Hippocampal formation (tissue), 2 donors: Measurements from ENCODE around the gene VPS51.
"Not testable (repeated sequence)": the region's sequence is repeated elsewhere in the genome, so short reads cannot be mapped to it uniquely, and the experiment has no call there.

ENCODE experiments used
- DNase-seq, 2 donors: peaks; one replicate each; lab custom pipeline; 2025; lab: John Stamatoyannopoulos, UW

The VPS51 gene

DNA sequence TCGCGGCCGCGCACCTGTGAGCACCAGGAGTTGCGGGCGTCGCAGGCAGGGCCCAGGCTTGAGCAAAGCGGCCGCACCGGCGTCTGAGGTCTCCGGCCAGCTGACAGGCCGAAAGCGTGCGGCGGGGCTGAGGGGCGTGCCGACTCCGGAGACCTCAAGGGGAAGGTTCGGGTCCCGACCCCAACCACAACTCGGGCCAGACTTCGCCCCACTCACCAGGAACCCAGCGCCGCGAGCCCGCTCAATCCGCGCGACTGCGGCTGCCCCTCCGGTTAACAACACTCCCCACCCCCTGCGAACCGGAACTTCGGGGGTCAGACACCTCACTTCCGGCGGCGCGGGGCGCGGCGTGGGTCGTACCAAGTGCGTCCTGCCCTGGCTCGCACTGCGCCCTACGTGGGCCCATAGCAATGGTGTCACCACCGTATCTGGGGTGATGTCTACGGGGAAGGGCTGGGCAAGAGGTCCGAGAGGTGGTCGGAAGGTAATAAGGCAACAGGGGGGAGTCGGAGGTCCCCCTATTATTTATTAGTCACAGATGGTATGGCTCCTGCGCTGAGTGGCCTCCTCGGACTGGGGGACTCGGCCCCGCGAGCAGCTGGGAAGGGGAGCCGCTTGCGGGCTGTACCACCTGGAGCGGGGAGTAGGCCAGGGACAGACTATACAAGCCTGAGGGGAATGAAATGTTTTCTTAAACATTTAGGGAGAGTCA, 38.4 kb downstream of the VPS51 start, which contains the start of gene SYVN1:
Gene SYVN1 (minus strand): TSS at position 280 of the 712 bp plus-strand sequence. CDS start 918 bp downstream, outside the sequence.
- peak; percentile 85 to 86 for DNase-seq

DNA sequence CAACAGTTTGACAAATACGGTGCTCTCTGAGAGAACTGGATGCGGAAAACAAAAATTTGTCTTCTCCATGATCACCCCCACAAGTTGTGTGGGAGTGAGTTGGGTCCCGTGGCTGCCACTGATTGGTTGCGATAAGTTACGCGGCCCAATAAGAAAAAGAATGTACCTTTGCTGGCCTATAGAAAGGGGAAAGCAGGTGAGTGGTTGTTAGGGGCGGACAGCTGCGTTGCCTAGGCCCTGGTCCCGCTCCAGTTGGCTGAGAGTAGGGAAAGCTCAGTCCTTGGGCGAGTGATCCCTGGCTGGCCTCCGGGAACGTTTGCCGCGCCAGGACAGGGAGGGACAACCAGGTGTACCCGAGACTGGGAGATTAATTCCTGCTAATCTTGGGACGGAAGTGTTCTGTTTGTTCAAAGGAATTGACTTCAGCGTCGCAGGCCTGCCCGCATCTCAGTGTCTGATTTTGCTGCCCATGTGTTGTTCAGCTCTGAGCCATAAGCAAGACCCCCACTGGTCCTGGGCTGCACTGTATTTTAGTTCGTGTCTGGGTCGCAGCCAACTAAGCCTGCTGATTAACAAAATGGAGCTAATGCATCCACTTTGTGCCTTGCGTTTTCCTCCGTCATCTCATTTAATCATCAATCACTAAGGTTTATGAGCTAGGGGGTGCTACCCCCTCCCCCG, 39.1 kb downstream of the VPS51 start:
- peak; percentile 81 to 90 for DNase-seq

DNA sequence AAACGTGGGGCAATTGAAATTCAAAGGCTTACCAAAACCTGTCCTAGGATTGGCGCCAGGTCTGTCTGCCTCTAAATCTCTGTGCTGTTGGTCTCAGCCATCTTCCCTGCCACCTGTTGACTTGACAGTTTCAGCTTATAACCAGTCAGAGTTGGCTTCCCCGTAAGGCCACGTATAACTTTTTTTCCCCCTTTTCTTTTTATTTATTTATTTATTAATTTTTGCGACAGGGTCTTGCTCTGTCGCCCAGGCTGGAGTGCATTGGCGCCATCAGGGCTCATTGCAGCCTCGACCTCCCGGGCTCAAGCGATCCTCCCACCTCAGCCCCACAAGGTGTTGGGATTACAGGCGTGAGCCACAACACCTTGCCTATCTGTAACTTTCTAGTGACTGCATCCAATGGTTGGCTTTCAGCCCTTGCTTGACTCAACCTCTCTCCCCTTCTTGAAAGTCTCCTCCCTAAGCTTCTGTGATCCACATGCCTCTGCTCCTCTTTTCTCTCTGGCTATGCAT, 39.7 kb downstream of the VPS51 start:
- DNase-seq: no peak

DNA sequence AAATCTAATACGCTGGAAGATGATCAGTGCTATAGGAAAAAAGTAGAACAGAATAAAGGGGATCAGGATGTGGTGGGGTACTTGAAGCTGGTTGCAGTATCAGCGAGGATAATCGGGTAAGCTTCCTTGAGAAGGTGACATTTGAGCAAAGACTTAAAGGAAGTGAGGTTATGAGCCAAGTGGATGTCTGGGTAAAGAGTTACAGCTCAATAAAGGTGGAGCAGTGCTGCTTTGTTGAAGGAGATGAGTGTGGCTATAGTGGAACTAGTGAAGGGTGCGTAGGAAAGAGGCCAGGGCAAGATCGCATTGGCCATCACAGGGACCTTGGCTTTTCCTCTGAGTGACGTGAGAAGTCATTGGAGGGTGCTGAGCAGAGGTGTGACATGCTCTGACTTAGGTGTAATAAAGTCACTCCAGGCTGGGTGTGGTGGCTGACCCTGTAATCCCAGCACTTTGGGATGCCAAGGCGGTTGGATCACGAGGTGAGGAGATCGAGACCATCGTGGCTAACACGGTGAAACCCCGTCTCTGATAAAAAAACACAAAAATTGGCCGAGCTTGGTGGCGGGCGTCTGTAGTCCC, 40.6 kb downstream of the VPS51 start:
- DNase-seq: no peak

DNA sequence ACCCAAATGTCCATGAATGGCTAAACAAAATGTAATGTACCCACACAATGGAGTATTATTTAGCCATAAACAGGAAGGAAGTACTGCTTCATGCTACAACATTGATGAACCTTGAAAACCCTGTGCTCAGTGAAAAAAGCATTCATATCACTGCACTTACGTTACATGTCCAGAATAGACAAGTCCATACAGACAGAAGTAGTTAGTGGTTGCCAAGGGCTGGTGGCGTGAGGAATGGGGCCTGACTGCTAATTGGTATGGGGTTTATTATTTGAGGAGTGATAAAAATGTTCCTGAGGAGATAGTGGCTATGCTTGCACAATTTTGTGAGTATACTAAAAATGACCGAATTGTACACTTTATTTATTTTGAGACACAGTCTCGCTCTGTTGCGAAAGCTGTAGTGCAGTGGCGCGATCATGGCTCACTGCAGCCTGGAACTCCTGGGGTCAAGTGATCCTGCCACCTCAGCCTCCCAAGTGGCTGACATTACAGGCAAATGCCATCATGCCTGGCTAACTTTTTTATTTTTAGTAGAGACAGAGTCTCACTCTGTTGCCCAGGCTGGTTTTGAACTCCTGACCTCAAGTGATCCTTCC, 46.0 kb downstream of the VPS51 start:
- no peak for DNase-seq

DNA sequence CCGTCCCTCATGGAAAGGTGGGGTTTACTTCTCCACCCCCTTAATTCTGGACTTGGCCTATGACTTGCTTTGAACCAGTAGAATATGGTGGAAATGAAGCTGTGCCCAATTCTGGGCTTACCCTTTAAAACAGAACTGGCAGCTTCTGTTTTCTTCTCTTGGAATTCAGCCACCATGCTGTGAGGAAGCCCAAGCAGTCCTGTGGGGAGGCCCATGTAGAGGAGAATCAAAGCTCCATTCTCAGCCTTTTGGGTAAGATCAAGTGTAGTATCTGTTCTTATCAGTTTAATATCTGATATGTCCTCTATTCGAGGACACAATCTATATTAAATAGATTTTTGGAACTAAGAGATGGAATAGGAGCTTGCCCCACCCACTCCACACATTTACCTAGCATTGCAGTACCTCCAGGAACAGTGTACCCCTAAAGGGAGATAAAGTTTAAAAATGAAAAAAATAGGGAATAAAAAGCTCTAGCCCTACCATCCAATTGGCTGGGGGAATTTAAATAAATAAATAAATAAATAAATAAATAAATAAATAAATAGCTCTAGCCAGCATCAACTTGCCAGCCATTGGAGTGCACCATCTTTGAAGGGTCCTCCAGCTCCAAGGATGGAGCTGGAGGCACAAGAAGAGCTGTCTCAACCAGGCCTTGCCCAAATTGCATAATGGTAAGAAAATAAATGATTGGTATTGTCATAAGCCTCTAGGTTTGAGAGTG, 51.5 kb downstream of the VPS51 start:
- DNase-seq: no peak

DNA sequence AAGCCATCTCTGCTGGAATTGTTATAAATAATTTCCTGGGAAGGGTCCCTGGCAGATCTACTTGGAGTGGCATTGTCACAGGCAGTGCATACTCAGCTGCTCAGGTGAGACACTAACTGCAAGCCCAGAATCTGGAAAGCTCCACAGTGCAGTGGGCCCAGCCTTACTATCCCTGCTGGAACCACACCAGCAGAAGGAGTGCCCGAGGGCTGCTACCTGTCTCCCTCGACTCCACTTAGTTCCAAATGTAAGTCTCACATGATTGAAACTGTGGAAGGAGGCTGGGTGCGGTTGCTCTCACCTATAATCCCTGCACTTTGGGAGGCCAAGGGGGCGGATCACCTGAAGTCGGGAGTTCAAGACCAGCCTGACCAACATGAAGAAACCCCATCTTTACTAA, 52.6 kb downstream of the VPS51 start:
- no peak for DNase-seq

DNA sequence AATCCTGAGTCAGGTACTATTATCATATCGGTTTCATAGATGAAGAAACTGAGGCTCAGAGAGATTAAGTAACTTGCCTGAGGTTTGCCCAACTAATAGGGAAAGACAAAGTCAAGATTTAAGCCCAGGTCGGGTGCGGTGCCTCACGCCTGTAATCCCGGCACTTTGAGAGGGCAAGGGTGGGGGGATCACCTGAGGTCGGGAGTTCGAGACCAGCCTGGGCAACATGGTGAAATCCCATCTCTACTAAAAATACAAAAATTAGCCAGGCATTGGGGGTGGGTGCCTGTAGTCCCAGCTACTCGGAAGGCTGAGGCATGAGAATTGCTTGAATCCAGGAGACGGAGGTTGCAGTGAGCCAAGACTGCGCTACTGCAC, 54.1 kb downstream of the VPS51 start:
- DNase-seq: not testable (repeated sequence)

DNA sequence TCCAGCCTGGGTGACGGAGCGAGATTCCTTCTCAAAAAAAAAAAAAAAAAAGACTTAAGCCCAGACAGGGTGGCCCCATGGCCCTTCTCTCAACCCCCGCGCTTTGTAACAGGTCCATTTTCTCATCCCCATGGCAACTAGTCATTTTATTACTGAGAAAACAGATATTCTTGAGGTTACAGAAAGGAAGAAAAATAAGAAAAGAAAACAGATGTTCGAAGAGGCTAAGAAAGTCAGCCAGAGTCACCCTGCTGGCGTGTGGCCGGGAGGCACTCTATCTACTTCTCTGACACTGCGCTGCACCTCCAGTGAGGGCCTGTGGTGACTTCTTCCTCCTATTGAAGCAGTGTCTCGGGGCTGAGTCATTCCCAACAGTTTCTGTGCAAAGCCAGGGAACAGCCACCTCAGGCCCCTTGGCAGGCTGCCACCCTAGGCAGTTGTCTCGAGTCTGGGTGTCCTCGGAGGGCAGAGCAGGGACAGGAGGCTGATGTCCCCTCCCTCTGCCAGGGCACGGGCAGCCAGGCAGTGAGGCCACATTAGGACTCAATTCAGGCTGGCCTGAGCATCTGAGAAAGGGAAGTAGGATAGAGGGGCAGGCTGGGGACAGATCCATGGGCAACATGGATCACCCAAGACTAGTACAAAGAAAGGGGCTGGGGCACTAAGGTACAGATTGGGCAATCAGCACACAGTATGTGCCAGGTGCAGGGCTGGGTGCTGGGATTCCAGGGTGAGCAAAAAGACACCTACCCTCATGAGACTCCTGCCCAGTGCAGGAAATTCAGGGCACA, 54.7 kb downstream of the VPS51 start:
- peak; percentile 46 to 48 for DNase-seq

DNA sequence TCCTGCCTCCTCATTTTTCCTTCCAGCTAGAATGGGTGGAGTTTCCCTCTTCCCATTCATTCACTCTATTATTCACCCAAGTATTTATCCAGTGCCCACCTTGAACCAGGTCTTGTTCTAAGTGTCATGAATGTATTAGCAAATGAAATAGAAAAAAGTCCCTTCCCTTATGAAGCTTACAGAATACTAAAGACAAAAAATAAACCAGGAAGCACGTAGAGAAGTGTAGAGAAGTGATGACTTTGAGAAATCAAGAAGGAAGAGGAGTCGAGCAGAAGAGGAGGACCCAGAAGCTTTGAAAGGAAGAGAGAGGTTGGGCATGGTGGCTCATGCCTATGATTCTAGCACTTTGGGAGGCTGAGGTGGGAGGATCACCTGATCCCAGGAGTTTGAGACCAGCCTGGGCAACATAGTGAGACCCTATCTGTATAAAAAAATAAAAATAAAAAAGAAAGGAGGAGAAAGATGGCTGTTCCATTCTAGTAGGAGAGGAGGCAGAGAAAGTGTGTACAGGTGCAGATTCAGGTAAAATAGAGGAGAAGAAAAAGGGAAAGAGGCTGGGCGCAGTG, 55.4 kb downstream of the VPS51 start:
- no peak for DNase-seq

DNA sequence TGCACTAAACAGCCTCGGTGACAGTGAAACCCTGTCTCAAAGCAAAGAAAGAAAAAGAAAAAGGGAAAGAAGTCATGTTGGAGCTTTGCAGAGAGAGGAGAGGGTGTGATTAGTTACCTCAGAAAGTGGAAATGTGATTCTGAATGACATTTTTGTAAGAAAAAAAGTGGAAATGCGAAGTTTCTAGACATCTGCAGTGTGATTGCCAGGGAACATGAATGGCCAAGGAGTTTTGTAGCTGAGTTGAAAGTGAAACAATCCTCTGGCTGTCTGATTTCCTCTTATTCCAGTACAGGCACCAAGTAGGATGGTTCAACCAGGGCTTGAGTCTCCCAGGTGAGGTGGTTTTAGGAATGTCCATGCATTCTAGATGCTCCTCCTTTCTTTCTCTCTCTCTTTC, 56.1 kb downstream of the VPS51 start:
- no peak for DNase-seq

DNA sequence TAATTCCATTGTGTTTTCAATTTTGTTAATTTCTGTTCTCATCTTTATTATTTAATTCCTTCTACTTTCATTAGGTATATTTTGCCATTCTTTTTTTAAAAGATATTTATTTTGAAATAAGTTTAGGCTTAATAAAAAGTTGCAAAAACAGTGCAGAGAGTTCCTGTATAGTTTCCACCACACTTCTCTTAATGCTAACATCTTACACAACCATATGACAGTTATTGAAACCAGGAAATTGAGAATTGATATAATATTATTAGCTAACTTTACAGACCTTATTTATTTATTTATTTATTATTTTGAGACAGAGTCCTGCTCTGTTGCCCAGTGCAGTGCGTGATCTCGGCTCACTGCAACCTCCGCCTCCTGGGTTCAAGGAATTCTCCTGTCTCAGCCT, 60.2 kb downstream of the VPS51 start:
- DNase-seq: no peak

DNA sequence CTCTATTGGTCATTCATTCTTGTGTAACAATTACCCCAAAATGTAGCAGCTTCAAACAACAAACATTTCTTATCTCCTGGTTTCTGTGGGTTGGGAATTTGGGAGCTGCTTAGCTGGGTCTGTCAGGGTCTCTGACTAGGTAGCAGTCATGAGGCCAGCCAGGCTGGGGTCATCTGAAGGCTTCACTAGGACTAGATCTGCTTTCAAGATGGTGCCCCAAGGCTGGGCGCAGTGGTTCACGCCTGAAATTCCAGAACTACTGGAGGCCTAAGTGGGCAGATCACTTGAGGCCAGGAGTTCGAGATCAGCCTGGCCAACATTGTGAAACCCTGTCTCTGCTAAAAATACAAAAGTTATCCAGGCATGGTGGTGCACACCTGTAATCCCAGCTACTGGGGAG, 60.9 kb downstream of the VPS51 start:
- DNase-seq: no peak

DNA sequence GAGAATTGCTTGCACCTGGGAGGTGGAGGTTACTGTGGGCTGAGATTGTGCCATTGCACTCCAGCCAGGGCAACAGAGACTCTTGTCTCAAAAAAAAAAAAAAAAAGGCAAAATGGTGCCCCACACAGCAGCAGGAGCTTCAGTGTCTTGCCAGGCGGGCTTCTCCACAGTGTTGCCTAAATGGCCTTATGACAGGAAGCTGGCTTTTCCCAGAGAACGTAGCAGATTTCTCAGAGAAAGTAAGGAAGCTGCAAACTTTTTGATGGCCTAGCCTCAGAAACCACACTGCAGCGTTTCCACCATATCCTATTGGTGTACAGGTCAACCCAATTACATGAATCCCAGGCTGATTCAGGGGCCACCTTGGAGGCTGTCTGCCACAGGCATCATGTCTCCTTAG, 61.3 kb downstream of the VPS51 start:
- no peak for DNase-seq

DNA sequence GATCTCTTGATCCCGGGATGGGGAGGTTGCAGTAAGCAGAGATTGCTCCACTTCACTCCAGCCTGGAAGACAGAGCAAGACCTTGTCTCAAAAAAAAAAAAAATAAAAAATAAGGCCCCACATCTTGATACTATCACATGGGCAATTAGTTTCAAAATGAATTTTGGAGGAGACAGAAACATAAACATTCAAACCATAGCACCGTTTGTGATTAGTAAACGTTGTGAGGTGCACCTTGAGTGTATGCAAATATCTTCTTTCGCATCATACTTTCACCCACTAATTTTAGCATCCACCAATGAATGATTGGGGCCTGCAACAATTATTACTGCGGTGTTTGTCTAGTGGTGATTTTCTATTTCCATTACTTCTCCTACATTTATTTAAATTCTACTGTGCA, 63.0 kb downstream of the VPS51 start:
- no peak for DNase-seq

DNA sequence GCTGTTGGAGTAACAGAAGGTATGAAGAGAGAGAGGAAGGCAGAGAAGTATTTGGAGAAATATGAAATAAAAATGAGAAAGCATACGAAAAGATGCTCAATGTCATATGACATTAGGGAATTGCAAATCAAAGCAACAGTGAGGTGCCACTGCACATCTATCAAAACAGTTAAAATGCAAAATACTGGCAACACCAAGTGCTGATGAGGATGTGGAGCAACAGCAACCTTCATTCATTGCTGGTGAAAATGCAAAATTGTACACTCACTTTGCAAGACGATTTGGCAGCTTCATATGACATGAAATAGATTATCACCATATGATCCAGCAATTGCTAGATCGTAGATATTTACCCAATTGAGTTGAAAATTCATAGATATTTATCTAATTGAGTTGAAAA, 64.6 kb downstream of the VPS51 start:
- no peak for DNase-seq
